Measurements from ENCODE around the gene GRID2. TPM values are rescaled to one million over a fixed set of nuclear protein-coding genes. Genes with fewer than 3 reads are reported as not detected.

Gene GRID2
- total and polyA plus RNA-seq, 2 donors from 2014 or later = 0.19 TPM; not detected in 1

GRCh38 chr4:93568758-93569157, 1265.0 kb downstream of the GRID2 start:
- no peak for FAIRE-seq
- TF ChIP-seq CTCF (IDR thresholded peaks at IDR 0.05; ENCODE audit: borderline replicate concordance, extremely low read depth, insufficient read depth) = no peak
- Histone ChIP-seq H3K9me3 (ENCODE audit: control insufficient read depth in 2 of 3, insufficient read depth in 1 of 3, low read length in 3 of 3) (no peaks in the 10 kb centered on the region), H3K4me3 (ENCODE audit: low read length in 3 of 3) (no peak overlapping the region), H3K4me1 (ENCODE audit: control insufficient read depth in 2 of 3, insufficient read depth in 2 of 3, low read depth in 1 of 3, low read length in 3 of 3) (no peaks in the 10 kb centered on the region), H3K27me3 (ENCODE audit: control insufficient read depth, insufficient read depth, low read length) (no peaks in the 10 kb centered on the region), H3K27ac (ENCODE audit: low read depth in 2 of 2, low read length in 2 of 2) (no peak overlapping the region), H3K36me3 (ENCODE audit: control insufficient read depth in 2 of 3, insufficient read depth in 3 of 3, low read length in 3 of 3) (no peaks in the 10 kb centered on the region), H3K9ac (ENCODE audit: low read length in 3 of 3) (no peak overlapping the region)
- no peak for DNase-seq
- intact Hi-C loops (cut with DNase I) = no loop called here

- Histone ChIP-seq H3K27ac (ENCODE audit: low read depth in 2 of 2, low read length in 2 of 2) (no peak overlapping the region), H3K27me3 (ENCODE audit: control insufficient read depth, insufficient read depth, low read length) (no peaks in the 10 kb centered on the region), H3K9me3 (ENCODE audit: control insufficient read depth in 2 of 3, insufficient read depth in 1 of 3, low read length in 3 of 3) (no peaks in the 10 kb centered on the region), H3K9ac (ENCODE audit: low read length in 3 of 3) (no peak overlapping the region), H3K36me3 (ENCODE audit: control insufficient read depth in 2 of 3, insufficient read depth in 3 of 3, low read length in 3 of 3) (no peaks in the 10 kb centered on the region), H3K4me1 (ENCODE audit: control insufficient read depth in 2 of 3, insufficient read depth in 2 of 3, low read depth in 1 of 3, low read length in 3 of 3) (no peaks in the 10 kb centered on the region), H3K4me3 (ENCODE audit: low read length in 3 of 3) (no peak overlapping the region)
- intact Hi-C loops (cut with DNase I) = no loop called here
- FAIRE-seq (no peak), DNase-seq (no peak)
- no peak for TF ChIP-seq CTCF (IDR thresholded peaks at IDR 0.05; ENCODE audit: borderline replicate concordance, extremely low read depth, insufficient read depth)
These were observed 1269.5 kb downstream of the GRID2 start for GRCh38 chr4:93573285-93573684.

GRCh38 chr4:93578942-93579341, 1275.2 kb downstream of the GRID2 start:
- Histone ChIP-seq H3K27ac (ENCODE audit: low read depth in 2 of 2, low read length in 2 of 2) (no peak overlapping the region), H3K36me3 (ENCODE audit: control insufficient read depth in 2 of 3, insufficient read depth in 3 of 3, low read length in 3 of 3) (no peaks in the 10 kb centered on the region), H3K9ac (ENCODE audit: low read length in 3 of 3) (no peak overlapping the region), H3K27me3 (ENCODE audit: control insufficient read depth, insufficient read depth, low read length) (no peaks in the 10 kb centered on the region), H3K4me3 (ENCODE audit: low read length in 3 of 3) (no peak overlapping the region), H3K4me1 (ENCODE audit: control insufficient read depth in 2 of 3, insufficient read depth in 2 of 3, low read depth in 1 of 3, low read length in 3 of 3) (no peaks in the 10 kb centered on the region), H3K9me3 (ENCODE audit: control insufficient read depth in 2 of 3, insufficient read depth in 1 of 3, low read length in 3 of 3) (no peaks in the 10 kb centered on the region)
- no peak for TF ChIP-seq CTCF (IDR thresholded peaks at IDR 0.05; ENCODE audit: borderline replicate concordance, extremely low read depth, insufficient read depth)
- no peak for DNase-seq
- intact Hi-C loops (cut with DNase I) = no loop called here
- FAIRE-seq = no peak

- no peaks in the 10 kb centered on the region for H3K9me3 ChIP-seq (ENCODE audit: control insufficient read depth in 2 of 3, insufficient read depth in 1 of 3, low read length in 3 of 3)
- no peaks in the 10 kb centered on the region for H3K36me3 ChIP-seq (ENCODE audit: control insufficient read depth in 2 of 3, insufficient read depth in 3 of 3, low read length in 3 of 3)
- no peak overlapping the region for H3K27ac ChIP-seq (ENCODE audit: low read depth in 2 of 2, low read length in 2 of 2)
- DNase-seq = no peak
- no peaks in the 10 kb centered on the region for H3K27me3 ChIP-seq (ENCODE audit: control insufficient read depth, insufficient read depth, low read length)
- H3K4me3 ChIP-seq (ENCODE audit: low read length in 3 of 3) = no peak overlapping the region
- no peak for FAIRE-seq
- no peaks in the 10 kb centered on the region for H3K4me1 ChIP-seq (ENCODE audit: control insufficient read depth in 2 of 3, insufficient read depth in 2 of 3, low read depth in 1 of 3, low read length in 3 of 3)
- no peak for TF ChIP-seq CTCF (IDR thresholded peaks at IDR 0.05; ENCODE audit: borderline replicate concordance, extremely low read depth, insufficient read depth)
- no peak overlapping the region for H3K9ac ChIP-seq (ENCODE audit: low read length in 3 of 3)
- intact Hi-C loops (cut with DNase I) = no loop called here
These were observed 1301.4 kb downstream of the GRID2 start for GRCh38 chr4:93605163-93605562.

Data from kidney (tissue), 14 donors.